Right renal cortex interstitium (tissue), 3 donors: ENCODE data around the gene BCKDK. TPM values are rescaled to one million over a fixed set of nuclear protein-coding genes. Genes with fewer than 3 reads are reported as not detected.

ENCODE experiments used
- DNase-seq, 3 donors: peaks; one replicate each; pipeline ENCODE4 v3.0.0-alpha.2; 2013; ENCODE audit warnings: low read depth in 3 of 3, low spot score in 2 of 3
- polyA plus RNA-seq, 3 donors: library from polyadenylated mRNA; unstranded; fragments of 120-200 nt; gene quantifications; one replicate each; pipeline ENCODE4 v1.2.1, GENCODE V29; 2013; ENCODE audit not compliant: insufficient read length in 3 of 3

The BCKDK gene
- polyA plus RNA-seq, 3 donors, result 32.4 to 37.6 (median 35.1) TPM

DNA sequence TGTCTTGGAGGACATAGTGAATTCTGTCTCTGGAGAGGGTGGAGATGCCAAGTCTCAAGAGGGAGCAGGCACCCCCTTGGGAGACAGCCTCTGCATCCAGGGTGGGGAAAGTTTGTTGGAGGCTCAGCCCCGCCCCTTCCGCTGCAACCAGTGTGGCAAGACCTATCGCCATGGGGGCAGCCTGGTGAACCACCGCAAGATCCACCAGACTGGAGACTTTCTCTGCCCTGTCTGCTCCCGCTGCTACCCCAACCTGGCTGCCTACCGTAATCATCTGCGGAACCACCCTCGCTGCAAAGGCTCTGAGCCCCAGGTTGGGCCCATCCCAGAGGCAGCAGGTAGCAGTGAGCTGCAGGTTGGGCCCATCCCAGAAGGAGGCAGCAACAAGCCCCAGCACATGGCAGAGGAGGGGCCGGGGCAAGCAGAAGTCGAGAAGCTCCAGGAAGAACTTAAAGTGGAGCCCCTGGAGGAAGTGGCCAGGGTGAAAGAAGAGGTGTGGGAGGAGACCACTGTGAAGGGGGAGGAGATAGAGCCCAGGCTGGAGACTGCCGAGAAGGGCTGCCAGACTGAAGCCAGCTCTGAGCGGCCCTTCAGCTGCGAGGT is 28.7 kb upstream of the BCKDK start:
- DNase-seq, result no peak

DNA sequence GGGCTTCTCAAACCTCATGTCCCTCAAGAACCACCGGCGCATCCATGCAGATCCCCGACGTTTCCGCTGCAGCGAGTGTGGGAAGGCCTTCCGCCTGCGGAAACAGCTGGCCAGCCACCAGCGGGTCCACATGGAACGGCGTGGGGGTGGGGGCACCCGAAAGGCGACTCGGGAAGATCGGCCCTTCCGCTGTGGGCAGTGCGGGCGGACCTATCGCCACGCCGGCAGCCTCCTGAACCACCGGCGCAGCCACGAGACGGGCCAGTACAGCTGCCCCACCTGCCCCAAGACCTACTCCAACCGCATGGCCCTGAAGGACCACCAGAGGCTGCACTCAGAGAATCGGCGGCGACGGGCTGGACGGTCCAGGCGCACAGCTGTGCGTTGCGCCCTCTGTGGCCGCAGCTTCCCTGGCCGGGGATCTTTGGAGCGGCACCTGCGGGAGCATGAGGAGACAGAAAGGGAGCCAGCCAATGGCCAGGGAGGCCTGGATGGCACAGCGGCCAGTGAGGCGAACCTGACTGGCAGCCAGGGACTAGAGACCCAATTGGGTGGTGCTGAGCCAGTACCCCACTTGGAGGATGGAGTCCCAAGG is 28.1 kb upstream of the BCKDK start:
- no peak for DNase-seq

DNA sequence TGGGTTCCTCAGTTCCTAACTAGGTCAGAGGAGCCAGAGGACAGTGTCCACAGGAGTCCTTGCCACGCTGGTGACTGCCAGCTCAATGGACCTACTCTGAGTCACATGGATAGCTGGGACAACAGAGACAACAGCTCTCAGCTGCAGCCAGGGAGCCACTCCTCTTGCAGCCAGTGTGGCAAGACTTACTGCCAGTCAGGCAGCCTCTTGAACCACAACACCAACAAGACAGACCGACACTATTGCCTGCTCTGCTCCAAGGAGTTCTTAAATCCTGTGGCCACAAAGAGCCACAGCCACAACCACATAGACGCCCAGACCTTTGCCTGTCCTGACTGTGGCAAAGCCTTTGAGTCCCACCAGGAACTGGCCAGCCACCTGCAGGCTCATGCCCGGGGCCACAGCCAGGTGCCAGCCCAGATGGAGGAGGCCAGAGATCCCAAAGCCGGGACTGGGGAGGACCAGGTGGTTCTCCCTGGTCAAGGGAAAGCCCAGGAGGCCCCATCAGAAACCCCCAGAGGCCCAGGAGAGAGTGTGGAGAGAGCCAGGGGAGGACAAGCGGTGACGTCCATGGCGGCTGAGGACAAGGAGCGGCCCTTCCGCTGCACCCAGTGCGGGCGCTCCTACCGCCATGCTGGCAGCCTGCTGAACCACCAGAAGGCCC is 27.3 kb upstream of the BCKDK start:
- no peak for DNase-seq

DNA sequence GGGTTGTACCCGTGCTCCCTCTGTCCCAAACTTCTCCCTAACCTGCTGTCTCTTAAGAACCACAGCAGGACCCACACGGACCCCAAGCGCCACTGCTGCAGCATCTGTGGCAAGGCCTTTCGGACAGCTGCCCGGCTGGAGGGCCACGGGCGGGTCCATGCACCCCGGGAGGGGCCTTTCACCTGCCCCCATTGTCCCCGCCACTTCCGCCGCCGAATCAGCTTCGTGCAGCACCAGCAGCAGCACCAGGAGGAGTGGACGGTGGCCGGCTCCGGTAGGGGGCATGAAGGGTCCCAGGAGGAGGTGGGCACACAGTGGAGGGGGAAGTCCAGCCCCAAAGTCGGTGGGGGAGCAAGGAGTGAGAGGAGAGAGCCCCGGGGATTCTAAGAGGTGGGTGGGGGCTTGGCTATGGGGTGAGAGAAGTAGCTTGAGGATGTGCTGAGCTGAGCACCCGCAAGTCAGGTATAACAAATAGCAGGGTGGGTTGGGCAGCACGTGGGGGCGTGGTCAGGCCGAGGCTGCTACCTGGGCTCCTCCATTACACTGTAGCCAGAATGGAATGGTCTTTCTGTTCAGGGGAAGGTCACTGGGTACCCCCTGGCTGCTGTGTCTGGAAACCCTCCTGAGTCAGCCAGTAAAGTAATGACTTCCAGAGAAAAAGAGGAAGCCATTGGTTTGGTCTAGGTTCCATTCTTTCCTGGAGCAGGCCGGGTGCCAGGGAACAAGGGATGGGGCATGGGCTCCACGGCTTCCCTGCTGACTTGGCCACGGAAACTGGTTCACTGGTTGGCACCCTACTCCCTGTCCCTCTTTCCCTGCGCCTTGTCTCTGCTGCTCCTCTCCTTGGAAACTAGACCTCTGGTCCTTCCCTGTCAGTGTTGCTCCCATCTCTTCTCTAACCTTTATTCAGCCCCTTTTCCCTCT is 26.5 kb upstream of the BCKDK start:
- no peak for DNase-seq

DNA sequence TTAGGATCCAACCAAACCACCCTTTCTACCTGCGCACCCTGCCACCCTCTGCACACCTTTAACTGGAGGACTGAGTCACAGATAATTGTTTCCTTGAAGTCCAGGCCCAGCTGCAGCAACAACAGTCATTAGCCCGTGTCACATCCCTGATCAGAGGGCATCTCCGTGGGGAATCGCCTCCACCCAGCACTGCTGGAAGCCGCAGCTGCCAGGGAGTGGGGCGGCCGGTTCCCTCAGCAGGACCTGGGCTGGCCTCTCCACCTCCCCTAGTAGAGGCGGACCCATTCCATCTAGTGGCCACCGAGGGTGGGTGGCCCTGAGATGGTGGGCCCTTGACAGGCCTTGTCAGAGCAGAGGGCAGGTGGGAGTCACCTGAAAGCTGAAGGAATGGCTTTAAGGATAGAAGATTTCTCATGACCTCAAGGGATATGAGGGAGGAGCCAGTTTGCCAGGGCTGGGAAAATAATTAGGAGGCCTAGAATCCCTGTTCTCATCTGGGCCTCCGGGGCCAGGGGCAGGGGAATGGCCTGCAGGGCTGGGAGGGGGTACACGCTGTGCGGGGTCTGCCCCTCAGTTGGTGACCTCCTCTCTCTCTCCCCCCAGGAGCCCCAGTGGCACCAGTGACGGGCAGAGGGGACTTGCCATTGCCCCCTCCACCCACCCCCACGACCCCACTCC is 25.7 kb upstream of the BCKDK start:
- no peak for DNase-seq

DNA sequence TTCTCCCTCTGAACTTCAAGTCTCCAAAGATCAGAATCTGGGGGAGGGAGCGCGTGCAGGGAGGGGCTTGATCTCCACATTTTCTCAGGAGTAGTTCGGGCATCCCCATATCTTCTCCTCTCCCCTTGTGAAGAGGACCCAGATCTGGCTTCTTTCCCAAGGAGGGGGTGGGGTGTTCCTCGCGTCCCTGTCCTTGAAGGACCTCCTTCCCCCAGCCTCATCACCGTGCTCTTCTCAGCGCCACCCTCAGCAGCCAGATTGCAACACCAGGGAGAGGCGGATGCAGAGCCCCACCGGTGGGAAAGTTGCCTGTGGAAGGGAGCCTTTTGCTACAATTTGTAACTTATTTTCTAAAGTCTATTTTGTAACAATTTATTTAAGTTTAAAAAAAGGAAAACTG is 25.1 kb upstream of the BCKDK start:
- no peak for DNase-seq

DNA sequence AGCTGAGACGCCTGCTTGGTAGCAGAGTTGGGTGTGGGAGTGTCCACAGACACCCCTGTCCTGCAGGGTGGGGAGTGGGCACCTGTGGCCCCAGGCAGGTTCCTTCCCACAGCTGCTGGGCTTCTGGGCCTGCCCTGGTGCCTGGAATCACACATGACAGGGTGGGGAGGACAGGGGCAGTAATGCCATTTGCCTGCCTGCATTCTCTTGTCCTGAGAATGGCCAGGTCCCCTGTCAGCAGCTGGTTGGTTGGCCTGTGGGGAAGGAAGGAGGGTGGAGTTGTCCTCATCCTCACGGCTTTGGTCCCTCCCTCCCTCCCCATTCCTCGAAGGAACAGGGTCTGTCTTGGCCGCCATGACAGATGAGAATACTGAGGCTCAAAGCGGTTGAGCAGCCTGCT is 24.6 kb upstream of the BCKDK start:
- DNase-seq, result no peak

DNA sequence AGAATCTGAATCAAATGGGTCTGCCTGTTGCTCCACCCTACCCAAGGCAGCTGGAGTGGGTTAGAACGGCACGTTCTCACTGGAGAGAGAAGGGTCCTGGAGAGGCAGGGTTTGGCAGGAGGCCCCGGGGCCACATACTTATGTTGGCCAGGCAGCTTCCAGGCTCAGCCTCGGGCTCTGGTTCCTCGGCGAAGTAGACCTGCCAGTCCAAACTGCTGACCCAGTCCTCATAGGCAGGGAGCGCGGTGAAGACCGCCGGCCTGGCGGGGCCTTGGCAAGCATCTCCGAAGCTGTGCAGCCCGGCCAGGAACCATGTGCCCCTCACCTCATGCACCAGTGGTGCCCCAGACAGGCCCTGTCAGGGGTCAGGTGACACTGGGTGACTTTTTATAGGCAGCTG is 24.2 kb upstream of the BCKDK start:
- no peak for DNase-seq

DNA sequence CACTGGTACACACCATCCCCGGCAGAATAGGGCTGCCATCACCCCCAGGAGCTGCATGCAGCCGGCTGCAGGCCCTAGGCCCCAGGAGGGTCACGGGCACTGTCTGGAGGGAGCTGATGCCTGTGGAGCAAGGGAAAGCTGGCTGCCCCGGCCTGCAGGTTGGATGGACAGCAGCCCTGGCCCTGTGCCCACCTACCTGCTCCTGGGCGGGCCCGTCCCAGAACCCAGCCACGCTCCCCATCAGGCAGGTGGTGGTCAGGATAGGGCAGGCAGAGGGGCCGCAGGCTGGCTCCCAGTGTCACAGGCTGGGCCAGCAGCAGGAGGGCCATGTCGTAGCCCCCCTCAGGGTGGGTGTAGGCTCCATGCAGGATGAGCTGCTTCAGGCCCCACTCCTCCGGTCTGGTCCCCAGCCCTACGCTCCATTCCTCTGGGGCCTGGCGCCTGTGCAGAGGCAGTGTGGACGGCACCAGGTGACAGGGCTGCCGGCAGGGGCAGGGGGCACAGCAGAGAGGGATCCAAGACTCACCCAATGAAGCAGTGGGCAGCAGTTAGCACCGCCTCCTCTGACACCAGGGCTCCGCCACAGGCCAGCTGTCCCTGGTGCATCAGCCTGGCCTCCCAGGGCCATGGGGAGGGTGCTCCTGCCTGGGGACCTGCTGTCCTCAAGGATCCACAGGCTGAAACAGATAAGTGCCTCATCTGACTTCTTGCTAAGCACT is 23.4 kb upstream of the BCKDK start:
- DNase-seq, result no peak

DNA sequence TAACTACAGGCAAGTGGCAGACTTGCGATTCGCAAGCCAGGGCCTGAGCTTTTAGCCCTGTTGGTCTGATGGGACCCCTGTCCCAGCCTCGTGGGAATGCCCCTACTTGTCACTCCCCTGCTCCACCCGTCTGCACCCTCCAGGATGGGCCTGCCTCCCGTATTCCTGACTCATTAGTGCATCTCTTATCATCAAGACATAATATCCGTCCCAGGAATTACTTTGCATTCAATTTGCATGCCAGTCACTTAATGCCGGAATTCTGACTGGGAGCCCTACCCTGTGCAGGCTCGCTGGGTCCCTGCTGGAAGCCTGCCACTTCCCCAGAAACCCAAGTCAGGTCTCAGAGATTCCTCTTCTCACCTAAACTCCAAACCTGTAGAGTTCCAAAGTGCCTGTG is 22.8 kb upstream of the BCKDK start:
- DNase-seq, result no peak

DNA sequence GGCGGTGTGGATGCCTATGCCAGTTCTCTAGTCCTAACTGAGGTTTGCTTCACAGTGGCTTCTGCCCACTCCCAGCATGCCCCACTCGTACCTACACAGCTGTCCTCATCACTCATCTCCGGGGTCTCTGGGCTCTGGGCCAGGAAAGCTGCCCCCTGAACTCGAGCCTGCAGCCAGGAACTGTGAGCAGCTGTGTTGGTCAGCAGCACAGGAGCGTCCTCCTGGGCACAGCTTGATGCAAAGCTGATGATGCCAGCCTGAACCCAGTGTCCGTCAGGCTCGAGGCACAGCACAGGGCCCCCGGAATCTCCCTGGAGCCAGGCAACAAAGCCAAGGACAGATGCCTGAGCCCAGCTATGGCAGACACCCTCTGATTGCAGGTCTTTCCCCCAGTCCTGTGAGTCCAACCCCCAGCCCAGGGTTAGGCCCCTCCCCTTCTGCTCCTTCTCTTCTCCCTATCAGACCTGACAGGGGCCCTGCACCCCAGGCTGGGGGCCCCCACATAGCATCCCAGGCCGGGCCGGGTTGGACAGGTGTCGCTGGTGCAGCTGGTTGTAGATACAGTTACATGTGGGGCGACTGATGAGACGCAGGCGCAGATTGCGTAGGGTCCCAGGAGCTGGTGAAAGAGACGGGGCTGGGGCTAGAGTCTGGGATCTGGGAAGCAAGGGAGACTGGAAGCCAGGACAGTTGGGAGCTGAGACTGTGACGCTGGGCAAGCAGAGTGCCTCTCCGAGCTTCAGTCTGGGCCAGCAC is 22.1 kb upstream of the BCKDK start:
- DNase-seq, result no peak

DNA sequence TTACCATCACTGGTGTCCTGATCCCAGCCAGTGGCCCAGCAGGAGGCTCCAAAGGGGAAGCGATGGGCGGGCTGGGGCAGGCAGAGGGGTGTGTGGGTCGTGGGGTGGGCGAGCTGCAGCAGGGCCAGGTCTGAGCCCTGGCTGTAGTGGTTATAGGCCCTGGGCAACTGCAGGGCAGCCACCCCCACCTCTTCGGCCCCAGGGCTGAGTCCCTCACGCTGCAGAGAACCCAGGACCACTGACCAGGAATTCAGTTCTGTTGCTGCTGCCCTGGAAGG is 21.6 kb upstream of the BCKDK start:
- DNase-seq, result no peak

DNA sequence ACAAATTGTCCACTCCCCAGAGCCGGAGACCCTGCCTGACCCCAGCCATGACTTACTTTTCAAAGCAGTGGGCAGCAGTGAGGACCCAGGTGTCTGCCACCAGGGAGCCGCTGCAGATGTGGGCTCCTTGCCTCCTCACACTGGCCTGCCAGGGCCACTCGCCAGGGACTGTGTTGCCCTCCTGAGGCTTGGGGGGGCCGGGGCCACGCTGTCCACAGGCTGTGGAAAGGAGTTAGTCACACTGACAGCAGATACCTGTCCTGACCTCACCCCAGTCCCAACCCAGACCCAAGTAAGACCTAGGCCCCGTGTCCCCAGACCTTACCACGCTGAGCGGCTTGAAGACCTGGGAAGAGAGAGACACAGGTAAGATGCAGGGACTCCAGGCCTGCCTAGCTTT is 20.7 kb upstream of the BCKDK start:
- DNase-seq, result no peak

DNA sequence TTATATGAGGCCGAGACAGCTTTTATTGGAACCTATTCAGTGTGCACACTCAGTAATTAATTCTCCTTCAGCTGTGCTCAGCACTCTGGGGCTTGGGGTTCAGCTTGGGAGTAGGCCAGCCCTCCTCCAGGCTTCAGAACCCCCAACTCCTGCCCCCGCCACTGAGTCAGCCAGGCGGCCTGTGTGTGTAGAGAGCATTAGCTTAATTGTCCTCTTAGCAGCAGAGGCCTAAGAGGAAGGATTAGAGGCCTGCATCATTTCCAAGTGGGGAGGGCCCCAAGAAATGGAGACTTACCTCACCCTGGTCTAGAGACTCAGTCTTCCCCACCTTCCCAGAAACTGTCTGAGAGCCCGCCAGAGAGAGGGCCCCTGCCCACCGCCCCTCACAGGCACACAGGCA is 20.2 kb upstream of the BCKDK start:
- no peak for DNase-seq

DNA sequence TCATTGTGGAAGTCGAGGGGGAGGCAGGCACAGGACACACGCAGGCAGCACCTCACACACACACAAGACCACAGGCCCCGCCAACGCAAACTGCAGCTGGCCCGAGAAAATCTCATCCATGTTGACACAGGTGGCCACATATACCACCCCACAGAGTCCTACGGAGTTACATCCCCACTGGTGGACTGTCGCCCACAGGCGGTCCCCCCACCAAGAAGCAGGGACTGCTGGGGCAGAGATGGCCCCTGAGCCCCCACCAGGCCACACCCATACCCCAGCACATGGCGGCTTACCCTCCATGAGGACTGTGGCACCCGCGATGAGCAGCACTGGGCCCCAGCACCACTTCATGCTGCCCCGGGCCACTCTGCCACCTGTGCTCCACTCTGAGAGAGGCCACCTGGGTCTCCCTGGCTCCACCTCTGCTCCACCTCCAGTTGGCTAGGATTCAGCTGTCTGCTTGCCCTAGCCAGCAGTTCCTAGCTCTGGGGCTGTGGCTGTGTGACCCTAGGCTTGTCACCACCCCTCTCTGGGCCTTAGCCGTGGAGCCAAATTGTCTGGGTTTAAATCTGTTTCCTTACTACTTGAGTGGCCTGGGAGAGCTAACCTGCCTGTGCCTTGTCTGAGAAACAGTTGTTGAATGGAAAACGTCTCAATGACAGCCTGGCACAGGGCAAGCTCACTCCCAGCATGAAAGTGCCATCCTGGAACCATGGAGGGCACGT is 19.6 kb upstream of the BCKDK start, which contains the start of gene PRSS53:
PRSS53 (minus strand) TSS at position 485 of the 725 bp plus-strand sequence; CDS start at position 351, 134 bp downstream.
- no peak for DNase-seq

DNA sequence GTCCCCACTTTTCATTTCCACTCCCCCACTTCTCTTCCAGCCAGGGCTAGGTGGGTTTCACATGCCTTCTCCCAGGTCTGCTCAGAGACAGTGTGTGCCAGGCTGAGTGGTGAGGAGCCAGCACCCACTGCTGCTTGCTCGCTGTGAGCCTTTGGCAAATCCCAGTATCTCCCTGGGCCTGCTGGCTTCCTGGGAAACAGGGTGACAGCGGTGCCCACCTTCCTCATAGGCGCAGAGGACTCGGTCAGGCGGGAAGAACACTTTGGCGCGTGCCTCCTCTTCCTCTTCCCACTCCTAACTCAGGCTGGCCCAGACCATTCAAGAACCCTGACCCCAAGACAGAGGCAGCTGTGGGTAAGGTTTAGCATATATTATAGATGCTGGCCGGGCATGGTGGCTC is 19.0 kb upstream of the BCKDK start:
- DNase-seq, result no peak

DNA sequence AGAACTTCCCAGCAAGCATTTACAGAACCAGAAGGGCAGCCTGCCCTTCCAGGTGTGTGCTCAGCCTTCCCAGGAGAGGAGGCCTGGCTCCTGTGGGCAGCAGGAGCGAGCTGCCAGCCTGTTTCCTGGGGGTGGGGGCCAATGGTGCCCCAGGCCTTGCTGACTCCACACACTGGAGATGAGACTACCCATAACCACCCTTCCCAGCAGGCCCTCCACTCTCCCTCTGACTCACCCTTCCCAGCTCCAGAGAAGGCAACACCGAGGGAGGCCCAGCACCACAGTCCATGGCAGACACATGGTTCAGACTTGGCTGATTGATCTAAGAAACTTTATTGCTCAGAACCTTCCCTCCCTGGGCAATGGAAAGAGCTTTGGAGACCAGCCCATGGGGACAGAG is 17.6 kb upstream of the BCKDK start:
- no peak for DNase-seq

DNA sequence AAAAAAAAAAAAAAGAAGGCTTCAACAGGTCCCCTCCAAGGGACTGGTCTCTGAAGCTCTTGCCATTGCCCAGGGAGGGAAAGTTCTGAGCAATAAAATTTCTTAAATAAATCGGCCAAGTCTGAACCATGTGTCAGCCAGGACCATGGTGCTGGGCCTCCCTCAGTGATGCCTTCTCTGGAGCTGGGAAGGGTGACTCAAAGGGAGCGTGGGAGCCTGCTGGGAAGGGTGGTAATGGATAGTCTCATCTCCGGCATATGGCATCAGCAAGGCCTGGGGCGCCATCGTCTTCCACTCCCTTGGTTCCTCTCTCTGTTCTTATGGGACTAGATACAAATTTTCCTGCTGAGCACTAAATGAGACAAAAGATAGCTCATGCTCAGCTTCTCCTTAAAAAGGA is 15.9 kb upstream of the BCKDK start:
- no peak for DNase-seq

DNA sequence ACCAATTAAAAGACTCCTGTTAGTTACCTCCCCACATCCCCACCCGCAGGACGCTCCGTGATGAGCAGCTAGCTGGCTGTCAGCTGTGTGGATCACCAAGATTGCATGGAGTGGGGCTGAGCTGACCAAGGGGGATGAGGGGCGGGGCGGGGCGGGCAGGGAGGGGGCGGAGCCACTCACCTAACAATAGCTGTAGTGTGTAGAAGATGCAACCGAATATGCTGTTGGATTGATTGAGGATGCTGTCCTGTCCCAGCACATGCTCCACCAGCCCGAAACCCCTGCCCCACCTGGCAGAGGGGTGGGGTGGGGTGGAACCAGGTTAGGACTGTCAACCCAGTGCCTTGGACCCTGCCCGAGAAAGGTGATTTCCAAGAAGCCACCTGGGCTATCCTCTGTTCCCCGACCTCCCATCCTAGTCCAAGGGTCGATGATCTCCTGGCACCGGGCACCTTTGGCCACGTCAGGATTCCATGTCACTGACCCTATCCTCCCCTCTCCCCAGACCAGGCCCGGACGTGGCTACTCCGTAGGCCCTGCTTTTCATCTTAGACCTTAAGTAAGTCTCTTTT is 15.0 kb upstream of the BCKDK start:
- no peak for DNase-seq
